Activated CD8-positive, alpha-beta memory T cell treated with anti-CD3 and anti-CD28 coated beads, Interleukin-2, amount 50 U/mL, for 4 hours (primary cell): ENCODE measurements around the gene DCAF10.
"Not testable (repeated sequence)": the region's sequence is repeated elsewhere in the genome, so short reads cannot be mapped to it uniquely, and the experiment has no call there.

Experiments
- DNase-seq: peaks from one replicate; pipeline ENCODE4 v3.0.0-alpha.2; 2020

Gene DCAF10

DNA sequence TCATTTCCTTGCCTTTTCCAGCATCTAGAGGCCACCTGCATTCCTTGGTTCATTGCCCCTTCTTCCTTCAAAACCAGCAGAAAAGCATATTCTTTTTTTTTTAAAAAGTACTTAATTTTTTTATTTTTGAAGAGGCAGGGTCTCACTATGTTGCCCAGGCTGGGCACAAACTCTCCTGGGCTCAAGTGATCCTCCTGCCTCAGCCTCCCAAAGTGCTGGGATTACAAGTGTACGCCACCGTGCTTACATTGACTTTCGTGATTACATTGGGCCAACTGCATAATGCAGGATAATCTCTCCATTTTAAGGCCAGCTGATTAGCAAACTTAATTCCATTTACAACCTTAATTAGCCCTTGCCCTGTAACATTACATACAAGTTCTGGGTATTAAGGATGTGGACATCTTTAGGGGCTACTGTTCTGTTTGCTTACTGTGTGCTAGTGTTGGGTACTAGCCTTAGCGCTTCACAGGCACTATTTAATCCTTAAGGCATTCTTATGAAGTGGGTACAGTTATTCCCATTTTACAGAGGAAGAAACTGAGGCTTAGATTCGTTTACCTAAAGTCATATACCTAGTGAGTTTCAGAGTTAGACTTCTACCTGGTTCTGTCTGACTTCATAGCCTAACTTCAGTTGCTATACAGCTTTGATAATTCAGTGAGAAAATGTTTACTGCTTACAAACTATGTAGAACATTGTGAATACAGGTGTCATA lies 69.6 kb downstream of the DCAF10 start:
- DNase-seq: no peak

DNA sequence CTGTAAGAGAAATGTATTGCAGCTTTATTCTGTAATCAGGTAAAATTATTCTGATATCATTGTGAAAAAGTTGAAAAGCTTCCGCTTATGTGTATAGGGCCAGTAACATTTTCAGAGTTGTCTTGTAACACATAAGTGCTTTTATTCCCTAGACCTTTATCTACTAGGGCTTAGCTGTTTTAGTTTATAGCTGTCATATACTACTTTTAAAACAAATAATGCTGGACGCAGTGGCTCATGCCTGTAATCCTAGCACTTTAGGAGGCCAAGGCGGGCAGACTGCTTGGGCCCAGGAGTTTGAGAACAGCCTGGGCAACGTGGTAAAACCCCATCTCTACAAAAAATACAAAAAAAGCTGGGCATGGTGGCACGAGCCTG lies 70.2 kb downstream of the DCAF10 start:
- DNase-seq: no peak

DNA sequence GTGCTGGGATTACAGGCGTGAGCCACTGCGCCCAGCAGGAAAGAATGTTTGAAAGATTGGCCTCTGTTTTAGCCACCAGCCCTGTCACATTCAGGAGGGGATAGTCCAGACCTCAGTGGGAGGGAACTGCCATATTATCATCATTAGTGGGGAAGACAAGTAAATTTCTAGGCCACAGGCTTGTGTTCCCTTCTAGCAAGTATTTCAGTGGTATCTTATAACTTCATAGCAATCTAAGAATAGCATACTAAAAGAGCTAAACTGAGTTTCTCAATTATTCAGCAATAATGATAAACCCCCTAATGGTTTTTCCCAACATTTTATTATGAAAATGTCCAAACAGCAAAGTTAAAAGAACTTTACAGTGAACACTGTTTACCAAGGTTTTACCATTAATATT lies 73.4 kb downstream of the DCAF10 start:
- DNase-seq: no peak

DNA sequence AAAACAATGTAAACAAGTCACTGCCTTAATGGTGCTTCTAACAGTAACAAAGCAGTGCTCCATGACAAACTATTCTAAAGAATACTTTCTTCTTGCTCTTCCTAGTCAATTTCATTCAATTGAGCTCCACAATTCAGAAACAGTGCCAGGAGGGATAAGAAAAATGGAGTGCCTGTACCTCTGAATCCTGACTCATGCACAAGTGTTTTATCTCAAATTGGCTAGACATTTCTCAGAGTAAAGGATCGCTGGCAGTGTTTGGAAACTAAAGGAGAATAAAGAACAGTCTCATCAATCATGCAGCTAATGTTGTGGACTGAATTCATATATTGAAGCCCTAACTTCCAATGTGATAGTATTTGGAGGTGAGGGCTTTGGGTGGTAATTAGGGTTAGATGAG lies 75.8 kb downstream of the DCAF10 start:
- DNase-seq: no peak

DNA sequence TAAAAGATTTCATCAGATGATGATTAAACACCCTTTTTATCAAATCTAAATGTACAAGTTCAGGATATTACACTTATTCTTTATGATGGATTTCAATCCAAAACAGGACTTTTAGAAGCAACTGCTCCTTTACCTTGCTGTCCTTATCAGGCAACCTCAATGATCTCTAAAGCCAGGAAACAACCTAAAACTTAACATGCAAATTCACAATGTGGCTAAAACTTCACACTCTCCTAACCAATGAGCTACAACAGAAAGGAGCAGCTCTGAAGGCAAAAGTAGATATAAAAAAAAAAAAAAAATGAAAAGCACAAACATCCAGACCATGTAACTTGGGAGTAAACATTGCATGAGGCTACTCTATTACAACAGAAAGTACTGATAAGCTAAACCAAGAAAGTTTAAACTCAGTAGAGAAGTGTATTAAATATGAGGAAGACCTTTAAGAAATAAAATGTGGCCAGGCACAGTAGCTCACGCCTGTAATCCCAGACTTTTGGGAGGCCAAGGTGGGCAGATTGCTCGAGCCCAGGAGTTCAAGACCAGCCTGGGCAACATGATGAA lies 80.4 kb downstream of the DCAF10 start:
- DNase-seq: no peak

DNA sequence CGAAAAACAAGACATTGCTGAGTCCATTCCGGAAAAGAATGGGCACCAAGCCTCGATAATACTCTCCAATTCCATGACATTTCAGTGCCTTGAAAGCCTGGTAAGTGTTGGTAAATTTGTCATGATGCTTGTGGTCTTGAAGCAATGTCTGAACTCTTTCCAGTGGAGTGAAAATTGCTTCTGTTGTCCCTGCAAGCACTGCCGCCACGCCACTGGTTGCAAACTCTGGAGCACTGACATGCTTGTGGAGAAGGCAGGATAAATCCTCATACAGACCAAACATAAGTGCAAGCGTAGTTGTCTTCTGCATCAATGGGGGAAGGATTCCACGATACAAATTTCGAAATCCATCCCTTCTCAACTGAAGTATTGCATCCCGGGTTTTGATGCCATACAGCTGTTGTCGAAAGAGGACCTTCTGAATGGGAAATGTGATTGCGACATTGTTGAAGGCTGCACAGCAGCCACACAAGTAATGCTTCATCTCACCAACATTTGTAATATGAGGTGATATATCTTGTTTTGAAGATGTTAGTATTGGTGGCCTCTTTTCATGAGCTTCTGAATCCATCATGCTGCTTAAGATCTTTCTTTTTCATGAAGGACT lies 87.5 kb downstream of the DCAF10 start:
- DNase-seq: not testable (repeated sequence)

DNA sequence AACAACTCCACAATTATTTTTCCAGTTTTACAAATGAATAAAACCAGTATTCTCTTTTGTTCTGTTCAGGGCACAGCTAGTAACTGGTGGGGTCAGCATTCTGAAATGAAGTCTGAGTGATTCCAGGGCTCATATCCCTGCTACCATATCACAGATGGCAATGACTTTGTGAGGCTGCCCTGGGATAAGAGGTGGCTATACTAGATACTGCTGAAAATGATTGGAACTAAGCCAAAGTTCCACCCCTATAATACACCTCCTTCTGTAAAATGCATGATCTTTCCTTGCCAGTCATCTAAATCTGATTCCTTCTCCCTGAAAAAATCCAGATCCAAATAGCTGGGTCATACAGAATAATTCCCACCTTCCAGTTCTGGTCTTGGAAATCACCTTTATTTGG lies 88.9 kb downstream of the DCAF10 start:
- no peak for DNase-seq

DNA sequence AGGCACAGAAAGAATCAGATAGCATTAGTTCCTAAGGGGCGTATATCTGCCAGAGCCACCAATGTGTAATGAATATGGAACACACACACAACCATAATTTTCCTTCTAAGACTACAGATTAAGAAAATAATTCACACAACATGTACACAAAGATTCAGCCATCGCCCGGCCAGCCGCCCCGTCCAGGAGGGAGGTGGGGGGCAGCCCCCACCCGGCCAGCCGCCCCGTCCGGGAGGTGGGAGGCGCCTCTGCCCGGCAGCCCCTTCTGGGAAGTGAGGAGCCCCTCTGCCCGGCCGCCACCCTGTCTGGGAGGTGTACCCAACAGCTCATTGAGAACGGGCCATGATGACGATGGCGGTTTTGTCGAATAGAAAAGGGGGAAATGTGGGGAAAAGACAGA lies 90.4 kb downstream of the DCAF10 start:
- DNase-seq: not testable (repeated sequence)

DNA sequence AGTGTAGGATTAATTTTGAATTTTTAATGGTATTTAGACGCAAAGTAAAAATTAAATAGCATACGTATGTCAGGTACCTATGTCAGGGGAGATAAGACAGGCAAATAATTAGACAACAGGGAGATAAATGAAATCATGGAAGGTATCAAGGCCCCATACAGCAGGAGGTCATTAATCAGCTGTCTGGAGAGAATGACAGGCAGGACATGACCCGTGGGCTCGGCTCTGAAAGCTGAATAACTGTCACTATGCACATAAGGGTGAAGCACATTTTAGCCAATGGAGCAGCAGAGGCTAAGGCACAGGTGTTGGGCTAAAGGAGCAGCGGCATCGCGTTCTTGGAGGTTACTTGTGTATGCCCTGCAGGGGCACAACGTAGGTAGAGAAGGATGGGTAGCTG lies 91.5 kb downstream of the DCAF10 start:
- no peak for DNase-seq

DNA sequence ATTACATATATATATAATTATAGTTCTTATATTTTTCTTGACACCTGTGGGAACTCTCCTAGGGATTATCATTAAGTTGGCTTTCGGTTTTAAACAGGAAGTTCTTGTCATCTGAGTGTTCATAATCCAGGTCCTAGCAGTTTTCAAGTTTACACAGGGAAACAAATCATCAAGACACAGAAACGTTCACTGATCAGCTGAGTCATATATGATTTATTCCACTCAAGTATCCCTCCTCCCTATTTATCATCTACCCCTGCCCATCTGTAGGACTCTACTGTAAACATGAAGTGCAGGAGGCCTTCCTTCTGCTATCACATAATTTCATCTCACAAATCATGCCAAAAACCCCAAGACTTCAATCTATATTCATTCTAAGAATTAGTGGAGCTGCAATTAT lies 97.1 kb downstream of the DCAF10 start:
- DNase-seq: no peak

DNA sequence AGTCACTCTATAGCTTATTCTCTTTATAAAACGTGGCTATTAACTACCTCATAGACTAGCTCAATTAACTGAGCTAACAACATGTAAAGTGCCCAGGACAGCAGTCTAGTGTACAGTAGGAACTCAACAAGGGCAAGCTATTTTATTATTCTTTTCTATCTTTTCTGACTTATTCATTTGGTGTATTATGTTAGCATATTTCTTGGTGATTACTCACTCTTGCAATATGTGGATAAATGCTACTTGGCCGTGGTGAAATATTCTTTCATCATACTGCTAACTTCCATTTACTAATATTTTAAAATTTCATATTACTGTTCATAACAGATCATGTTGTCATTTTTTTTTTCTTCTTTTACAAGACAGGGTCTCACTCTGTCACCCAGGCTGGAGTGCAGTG lies 98.4 kb downstream of the DCAF10 start:
- DNase-seq: no peak

DNA sequence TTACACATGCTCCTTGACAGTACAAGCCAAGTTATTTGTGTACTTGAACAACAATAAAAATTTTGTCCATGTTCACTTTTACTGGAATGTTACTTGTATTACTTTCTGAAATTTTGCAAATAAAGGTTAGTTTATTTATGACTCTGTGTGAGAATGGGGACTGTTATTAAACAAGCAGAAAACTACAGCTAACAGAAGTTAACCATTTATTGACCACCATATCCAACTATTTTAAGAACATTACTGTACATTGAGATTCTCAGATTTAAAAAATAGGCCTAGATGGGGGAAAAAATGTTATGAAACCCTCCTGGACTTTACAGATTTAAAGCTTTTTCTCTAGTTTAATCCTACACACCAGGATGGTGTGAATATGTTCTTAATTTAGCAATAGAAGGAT lies 101.5 kb downstream of the DCAF10 start:
- no peak for DNase-seq

DNA sequence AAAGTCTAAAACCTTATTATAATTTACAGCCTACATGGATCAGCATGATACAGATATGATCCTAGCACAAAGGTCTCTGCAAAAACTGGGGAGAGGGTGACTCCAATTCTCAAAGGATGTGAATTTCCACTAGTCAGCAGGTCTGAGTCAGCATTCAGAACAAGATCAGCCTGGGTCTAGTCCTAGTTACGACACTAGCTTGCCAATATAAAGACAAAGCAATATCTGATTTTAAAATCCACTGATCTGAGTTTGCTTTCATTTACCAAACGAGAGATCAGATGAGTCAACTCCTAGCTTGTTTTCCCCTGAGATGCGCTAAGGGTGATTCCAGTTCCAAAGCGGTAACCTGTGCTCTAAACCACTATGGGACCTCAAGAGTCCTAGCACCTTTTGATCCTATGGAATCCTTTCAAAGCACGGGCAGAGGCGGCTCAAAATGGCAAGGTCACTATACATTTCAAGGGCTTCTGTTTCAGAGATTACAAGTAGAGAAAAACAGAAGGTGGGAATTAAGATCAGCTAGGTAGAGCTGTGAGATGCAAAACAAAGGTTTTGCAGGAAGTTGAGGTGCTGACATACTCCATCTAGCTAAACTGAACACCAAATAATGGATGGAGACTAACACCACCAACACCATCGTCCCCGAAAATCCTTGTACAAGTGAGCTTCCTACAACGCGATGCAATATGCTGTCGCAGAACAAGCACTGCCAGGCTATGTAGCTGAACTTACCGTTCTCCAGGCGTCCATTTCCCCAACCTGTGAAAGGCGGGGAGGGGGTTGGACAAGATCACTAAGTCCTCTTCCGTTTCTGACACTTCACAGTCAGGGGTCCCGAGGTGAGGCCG lies 102.4 kb downstream of the DCAF10 start:
- DNase-seq: no peak

DNA sequence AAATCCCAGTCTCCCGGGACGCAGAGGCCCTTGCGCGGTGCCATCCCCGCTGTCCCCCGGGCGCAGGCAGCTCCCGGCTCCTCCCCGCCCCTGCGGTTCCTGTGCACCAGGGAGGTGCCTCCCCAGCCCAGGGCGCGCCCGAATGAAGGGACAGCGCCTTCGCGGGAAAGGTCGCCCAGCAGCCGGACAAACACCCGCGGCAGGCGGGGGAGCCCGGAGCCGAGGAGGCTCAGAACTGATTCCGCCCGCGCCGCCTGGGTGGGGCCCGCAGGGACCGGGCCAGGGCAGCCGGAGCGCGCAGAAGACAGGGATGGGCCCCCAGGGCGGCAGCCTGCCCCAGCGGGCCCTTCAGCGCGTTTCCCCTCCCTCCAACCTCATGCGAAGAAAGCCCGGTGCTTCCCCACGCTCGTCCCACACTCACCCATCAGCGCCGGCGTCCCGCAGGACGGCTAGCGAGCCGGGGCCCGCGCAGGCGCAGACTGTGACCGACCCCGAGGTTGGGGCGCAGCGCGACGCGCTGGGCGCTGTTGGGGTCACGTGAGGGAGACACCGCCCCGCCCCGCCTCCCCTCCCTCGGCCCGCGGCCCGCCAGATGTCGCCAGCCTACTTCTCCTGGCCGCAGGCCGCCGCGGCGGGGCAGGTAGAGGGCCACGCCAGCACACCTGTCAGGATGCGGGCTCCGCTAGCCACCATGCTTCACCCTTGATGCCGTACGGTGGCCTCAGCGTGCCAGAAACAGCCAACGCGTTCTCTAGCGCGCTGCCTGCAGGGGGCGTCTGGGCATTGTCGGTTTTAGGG lies 103.2 kb downstream of the DCAF10 start, which contains the start of gene SLC25A51:
Gene SLC25A51 (minus strand): TSS at position 481 of the 798 bp plus-strand sequence. CDS start 15,577 bp downstream, outside the sequence.
- DNase-seq: peak; percentile 95

DNA sequence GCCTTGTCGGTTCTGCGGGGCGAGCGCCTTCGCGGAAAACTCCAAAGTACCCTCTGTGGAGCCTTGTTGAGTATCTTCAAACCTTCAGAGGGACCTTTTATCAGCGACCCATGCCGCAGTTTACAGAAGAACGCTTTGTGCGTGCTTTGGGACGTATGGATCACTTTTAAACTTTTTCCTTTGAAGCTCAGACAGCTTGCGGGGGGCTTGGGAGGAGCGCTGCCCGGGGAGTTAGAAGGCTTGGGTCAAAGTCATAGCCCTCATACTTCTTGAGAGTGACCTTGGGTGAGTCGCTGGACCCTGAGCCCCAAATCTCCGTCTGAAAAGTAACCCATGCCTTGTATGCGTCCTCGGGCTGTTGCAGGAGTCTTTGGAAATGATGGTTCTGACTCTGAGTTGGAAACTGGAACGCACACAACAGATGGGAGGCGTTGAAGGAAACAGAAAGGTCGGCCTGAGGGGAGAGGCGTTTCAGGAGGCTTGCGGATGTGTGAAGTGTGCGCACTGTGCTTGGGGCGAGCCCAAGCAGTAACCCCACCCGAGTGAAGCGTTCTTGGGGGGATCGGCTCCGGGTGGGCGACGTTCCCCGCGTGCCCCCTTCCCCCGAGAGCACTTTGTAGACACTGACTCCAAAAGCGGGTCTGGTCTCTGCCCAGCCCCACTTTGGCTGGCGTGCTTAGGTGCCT lies 104.0 kb downstream of the DCAF10 start:
- DNase-seq: no peak

DNA sequence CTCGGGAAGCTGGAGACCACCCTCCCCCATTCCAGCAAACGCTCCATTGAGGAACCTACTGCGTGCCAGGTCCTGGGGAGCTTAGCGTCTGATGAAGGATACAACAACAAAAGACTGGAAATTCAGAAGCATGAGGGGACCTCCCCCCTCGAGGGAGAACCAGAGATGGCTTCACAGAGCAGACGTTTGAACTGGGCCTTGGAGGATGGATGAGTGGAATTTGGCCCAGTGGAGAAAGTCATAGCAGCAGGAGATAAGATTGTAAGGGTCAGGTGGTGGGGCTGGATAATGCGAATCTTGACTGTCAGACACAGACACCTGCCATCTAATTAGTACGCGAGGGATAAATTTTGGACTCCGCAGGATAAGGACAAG lies 104.5 kb downstream of the DCAF10 start:
- no peak for DNase-seq

DNA sequence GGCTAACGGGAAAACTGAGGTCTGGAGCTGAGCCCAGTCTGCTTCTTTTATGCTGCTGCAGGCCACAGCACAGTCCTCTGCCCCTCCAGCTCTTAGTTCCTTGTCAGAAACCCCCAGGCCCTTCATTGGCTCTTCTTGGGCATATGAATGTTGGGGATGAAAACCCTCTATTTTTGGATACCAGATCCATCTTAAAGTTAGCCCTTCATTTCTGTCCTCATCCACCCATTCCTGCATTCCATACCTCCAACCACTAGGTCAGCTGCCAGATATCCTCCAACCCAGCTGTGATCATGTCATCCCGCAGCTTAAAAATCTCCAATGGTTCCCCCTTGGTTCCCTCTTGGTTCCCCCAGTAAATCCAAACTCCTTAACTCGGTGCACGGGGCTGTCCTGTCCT lies 105.2 kb downstream of the DCAF10 start:
- no peak for DNase-seq

DNA sequence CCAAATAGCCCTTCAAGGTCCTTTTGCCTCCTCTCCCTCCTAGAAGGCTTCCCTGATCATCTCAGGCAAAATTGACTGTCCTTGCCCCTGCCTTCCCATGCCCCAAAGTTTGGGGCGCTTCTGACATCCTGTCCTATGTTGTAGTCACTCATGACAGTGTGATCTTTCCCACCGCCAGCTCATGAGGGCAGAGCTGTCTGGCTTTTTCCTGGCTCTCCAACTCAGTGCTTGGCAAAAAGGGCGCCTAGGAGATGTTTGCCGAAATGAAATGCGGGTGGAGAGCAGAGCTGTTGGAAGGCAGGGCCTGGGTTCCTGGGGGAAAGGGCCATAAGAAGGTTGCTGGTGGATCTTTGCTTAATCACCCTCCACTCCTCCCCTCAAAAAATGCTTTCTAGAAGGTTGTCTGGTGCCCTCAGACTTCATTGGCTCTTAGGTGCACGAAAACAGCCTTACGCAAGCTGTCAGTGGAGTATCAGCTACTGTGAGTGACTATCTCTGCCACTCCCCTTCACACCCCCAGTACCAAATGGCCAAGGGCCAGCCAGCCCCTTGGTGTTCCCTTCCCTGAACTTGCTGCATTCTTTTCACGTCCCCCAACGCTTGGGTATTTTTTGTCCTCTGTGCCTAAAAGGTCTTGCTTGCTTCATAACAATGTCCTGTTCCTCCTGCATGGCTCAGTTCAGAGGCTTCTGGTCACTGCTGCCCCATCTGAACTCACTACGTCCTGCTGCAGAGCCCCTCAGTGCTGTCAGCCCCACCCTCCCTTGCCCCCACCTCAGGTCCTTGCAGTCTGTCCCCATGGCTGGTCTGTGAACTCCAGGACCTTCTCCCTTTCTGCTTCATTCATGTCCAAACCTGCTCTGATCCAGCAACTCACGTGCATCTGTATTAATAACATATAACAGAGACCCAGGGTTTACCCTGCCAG lies 106.0 kb downstream of the DCAF10 start:
- DNase-seq: no peak

DNA sequence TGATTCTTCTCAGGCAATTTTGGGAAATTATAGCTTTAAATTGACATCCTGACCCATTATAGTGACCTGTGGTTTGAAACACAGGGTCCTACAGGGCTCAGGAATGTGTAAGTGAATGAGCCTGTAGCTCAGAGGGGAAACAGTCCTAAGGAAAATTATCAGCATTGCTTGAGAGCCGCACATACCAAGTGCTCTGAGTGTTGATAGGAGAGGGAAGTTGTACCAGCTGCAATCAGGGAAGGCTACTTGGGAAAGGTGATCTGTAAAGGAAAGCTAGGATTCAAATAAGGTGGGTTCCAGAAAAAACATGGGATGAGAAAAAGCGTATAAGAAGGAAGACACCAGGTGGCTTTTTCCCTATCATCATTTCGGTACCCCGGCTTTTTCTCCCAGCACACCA lies 107.7 kb downstream of the DCAF10 start:
- no peak for DNase-seq

DNA sequence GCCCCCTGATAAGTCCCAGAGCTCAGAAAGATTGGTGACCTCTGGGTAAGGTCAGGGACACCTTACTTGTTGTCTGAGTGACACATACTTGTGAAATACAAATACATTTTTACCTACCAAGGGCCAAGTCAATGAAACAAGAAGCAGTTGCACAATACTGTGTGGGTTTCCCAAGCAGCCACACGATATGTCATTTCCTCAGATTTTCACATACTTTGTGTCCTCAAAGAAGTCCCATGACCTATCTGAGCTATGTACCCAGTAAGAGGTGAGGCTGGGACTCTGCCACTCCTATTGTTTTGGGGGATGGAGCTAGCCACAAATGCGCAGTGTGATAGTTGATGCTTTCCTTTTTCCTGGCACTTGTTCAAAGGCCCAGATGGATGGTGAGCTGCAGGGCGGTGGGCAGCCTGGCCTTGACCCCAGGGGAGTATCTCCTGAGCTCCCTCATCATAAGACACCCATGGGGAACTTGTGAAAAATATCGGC lies 108.1 kb downstream of the DCAF10 start:
- no peak for DNase-seq

DNA sequence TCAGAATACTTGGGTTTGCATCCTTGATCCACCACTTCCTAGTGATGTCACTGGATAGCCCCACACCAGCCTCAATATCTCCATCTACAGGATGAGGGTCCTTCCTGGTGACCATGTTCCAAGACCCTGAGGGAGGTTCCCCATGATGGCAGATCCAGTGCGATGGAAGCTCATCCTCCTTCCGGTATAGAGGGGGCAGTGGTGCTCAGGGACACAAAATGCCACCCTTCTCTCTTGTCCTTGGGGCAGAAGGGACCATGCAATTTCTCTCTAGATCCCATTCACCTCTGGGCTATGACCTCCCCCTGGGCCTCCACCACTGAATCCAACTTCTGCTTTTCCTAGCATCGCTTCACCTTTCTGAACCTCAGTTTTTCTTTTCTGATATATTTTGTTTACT lies 108.7 kb downstream of the DCAF10 start:
- no peak for DNase-seq
